Measurements from ENCODE around the gene PRCP.
"Not testable (repeated sequence)": the region's sequence is repeated elsewhere in the genome, so short reads cannot be mapped to it uniquely, and the experiment has no call there.

PRCP gene

DNA sequence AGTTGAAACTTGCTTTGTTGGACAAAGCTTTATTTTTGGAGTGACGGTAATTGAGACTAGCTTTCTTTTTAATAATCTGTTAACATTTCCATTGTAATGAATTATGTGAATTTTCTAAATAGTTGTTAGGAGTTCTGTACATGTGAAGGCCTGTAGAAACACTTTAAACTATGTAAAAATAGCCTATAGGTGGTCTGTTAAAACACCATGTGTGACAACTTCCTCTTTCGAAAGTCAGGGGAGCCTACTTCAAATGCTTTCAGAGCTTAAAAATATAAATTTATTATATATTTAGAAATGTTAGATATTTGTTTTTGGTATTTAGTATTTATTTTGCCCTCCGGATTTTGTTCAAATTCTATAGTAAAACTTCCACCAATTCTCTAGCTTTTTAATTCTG lies 30.0 kb upstream of the PRCP start:
- H3K27ac ChIP-seq (ENCODE audit: low read length) = no peak overlapping the region
- H3K9ac ChIP-seq (ENCODE audit: low read depth, low read length) = no peak overlapping the region
- no peaks in the 10 kb centered on the region for H3K27me3 ChIP-seq (ENCODE audit: insufficient read depth, low read length)
- no peak overlapping the region for H3K4me3 ChIP-seq (ENCODE audit: low read length)
- H3K36me3 ChIP-seq (ENCODE audit: insufficient read depth, low read depth, low read length) = peaks cover 59% of the 10 kb centered on the region
- H3K9me3 ChIP-seq (ENCODE audit: insufficient read depth, low read depth, low read length) = no peaks in the 10 kb centered on the region
- no peaks in the 10 kb centered on the region for H3K4me1 ChIP-seq (ENCODE audit: insufficient read depth, low read length)

DNA sequence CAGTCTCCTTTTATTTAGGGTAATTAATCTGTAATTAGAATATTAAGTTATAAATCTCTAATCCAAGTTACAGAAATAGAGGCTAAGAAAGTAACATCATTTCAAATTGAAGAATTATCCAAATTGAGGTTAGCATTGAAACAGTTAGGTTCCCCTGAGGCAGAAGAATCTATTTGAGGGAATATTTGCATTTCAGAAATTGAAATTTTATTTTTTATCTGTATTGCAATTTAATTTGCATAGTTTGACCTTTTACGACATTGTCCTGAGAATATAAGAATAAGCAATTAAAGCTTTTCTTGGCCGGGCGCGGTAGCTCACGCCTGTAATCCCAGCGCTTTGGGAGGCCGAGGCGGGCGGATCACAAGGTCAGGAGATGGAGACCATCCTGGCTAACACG lies 28.9 kb upstream of the PRCP start:
- Histone ChIP-seq H3K36me3 (ENCODE audit: insufficient read depth, low read depth, low read length) (peaks cover 58% of the 10 kb centered on the region), H3K4me3 (ENCODE audit: low read length) (no peak overlapping the region), H3K27me3 (ENCODE audit: insufficient read depth, low read length) (no peaks in the 10 kb centered on the region), H3K27ac (ENCODE audit: low read length) (no peak overlapping the region), H3K9ac (ENCODE audit: low read depth, low read length) (no peak overlapping the region), H3K9me3 (ENCODE audit: insufficient read depth, low read depth, low read length) (no peaks in the 10 kb centered on the region), H3K4me1 (ENCODE audit: insufficient read depth, low read length) (no peaks in the 10 kb centered on the region)

DNA sequence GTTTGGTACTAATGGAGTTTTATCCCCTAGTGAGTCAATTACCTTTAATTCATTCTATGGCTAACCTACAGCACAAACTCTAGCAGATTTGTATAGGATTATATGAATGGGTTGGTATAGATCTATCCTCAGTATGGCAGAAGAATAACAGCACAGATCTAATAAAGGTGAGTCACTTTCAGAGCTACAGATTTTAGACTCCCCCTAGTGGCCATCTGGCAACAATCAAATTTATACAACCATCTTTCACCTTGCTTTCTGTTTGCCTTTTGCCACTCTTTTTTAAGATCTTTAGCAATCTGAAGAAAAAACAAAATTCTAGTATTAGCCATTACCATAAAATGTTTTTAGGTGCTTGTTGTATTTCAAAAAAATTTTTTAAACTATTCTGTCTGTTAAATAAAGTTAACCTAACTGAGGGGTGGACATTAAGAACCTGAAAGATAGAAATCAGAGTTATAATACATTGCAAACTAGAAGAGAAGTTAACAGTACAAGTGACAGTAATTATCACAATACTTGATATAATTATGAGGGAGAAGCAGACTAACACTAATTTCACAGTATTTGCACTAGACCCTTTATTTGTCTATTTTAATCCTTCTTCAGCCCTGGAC lies 27.1 kb upstream of the PRCP start:
- no peaks in the 10 kb centered on the region for H3K9me3 ChIP-seq (ENCODE audit: insufficient read depth, low read depth, low read length)
- H3K36me3 ChIP-seq (ENCODE audit: insufficient read depth, low read depth, low read length) = peaks cover 46% of the 10 kb centered on the region
- no peaks in the 10 kb centered on the region for H3K27me3 ChIP-seq (ENCODE audit: insufficient read depth, low read length)
- no peak overlapping the region for H3K27ac ChIP-seq (ENCODE audit: low read length)
- no peak overlapping the region for H3K4me3 ChIP-seq (ENCODE audit: low read length)
- no peak overlapping the region for H3K9ac ChIP-seq (ENCODE audit: low read depth, low read length)
- no peaks in the 10 kb centered on the region for H3K4me1 ChIP-seq (ENCODE audit: insufficient read depth, low read length)

DNA sequence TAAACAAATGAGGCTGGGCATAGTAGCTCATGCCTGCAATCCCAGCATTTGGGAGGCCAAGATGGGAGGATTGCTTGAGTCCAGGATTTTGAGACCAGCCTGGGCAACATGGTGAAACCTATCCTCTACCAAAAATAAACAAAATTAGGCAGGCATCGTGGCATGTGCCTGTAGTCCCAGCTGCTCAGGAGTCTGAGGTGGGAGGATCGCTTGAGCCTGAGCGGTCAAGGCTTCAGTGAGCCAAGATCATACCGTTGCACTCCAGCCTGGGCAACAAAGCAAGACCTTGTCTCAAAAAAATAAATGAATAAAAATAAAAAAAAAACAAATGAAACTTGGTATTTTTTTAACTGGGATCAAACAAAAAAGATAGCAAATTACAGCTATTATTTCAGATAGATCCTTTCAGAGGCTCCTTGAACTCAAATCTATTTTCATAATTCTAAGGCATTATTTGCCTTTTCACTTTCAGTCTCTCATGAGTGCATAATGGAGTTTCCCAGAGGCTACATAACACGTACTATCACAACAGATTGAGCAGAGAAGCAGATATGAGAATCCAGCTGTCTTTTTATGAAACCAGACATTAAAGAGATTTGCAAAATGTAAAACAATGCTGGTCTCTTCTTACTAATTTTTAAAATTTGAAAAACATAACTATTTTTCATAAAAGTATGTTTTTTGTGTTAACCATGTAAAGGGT lies 24.4 kb upstream of the PRCP start:
- Histone ChIP-seq H3K9me3 (ENCODE audit: insufficient read depth, low read depth, low read length) (no peaks in the 10 kb centered on the region), H3K9ac (ENCODE audit: low read depth, low read length) (no peak overlapping the region), H3K4me1 (ENCODE audit: insufficient read depth, low read length) (no peaks in the 10 kb centered on the region), H3K4me3 (ENCODE audit: low read length) (no peak overlapping the region), H3K36me3 (ENCODE audit: insufficient read depth, low read depth, low read length) (peaks cover 26% of the 10 kb centered on the region; the same call in 1 of the 2 replicates), H3K27ac (ENCODE audit: low read length) (no peak overlapping the region), H3K27me3 (ENCODE audit: insufficient read depth, low read length) (no peaks in the 10 kb centered on the region)

DNA sequence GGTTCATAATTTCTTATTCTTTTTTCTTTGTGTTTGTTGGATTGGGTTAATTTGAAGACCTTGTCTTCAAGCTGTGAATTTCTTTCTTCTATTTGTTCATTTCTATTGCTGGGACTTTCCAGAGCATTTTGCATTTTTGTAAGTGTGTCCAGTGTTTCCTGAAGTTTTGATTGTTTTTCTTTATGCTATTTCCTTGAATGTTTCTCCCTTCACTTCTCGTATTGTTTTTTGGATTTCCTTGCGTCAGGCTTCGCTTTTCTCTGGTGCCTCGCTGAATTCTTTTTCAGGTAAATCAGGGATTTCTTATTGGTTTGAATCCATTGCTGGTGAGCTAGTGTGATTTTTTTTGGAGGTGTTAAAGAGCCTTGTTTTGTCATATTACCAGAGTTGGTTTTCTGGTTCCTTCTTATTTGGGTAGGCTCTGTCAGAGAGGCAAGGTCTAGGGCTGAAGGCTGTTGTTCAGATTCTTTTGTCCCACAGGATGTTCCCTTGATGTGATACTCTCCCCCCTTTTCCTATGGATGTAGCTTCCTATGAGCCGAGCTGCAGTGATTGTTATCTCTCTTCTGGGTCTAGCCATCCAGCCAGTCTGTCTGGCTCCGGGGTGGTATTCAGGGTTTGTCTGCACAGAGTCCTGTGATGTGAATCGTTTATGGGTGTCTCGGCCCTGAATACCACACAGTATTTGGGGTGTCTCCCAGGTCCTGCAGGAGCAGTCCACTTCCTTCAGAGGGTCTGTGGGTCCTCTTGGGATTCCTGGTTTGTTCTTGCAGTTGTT lies 22.4 kb upstream of the PRCP start:
- H3K27me3 ChIP-seq (ENCODE audit: insufficient read depth, low read length); H3K4me1 ChIP-seq (ENCODE audit: insufficient read depth, low read length); H3K9ac ChIP-seq (ENCODE audit: low read depth, low read length); H3K4me3 ChIP-seq (ENCODE audit: low read length); H3K27ac ChIP-seq (ENCODE audit: low read length); H3K9me3 ChIP-seq (ENCODE audit: insufficient read depth, low read depth, low read length): not testable (repeated sequence)
- H3K36me3 ChIP-seq (ENCODE audit: insufficient read depth, low read depth, low read length) = peaks cover 33% of the 10 kb centered on the region

DNA sequence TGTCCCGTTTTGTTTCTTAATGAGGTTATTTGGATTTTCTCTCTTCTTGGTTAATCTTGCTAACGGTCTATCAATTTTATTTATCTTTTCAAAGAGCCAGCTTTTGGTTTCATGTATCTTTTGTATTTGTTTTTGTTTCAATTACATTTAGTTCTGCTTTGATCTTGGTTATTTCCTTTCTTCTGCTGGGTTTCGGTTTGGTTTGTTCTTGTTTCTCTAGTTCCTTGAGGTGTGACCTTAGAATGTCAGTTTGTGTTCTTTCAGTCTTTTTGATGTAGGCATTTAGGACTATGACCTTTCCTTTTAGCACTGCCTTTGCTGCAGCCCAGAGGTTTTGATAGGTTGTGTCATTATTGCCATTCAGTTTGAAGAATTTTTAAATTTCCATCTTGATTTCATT lies 20.0 kb upstream of the PRCP start:
- peaks cover 52% of the 10 kb centered on the region for H3K36me3 ChIP-seq (ENCODE audit: insufficient read depth, low read depth, low read length)
- H3K9ac ChIP-seq (ENCODE audit: low read depth, low read length); H3K4me3 ChIP-seq (ENCODE audit: low read length); H3K9me3 ChIP-seq (ENCODE audit: insufficient read depth, low read depth, low read length); H3K4me1 ChIP-seq (ENCODE audit: insufficient read depth, low read length); H3K27me3 ChIP-seq (ENCODE audit: insufficient read depth, low read length); H3K27ac ChIP-seq (ENCODE audit: low read length): not testable (repeated sequence)

DNA sequence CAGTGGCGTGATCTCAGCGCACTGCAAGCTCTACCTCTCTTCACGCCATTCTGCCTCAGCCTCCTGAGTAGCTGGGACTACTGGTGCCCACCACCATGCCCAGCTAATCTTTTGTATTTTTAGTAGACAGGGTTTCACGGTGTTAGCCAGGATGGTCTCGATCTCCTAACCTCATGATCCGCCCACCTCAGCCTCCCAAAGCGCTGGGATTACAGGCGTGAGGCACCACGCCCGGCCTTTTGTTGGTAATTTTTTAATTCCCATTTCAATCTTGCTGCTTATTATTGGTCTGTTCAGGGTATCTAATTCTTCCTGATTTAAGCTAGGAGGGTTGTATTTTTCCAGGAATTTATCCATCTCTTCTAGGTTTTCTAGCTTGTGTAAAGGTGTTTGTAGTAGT lies 19.6 kb upstream of the PRCP start:
- H3K27me3 ChIP-seq (ENCODE audit: insufficient read depth, low read length); H3K9me3 ChIP-seq (ENCODE audit: insufficient read depth, low read depth, low read length); H3K9ac ChIP-seq (ENCODE audit: low read depth, low read length); H3K4me3 ChIP-seq (ENCODE audit: low read length); H3K27ac ChIP-seq (ENCODE audit: low read length); H3K4me1 ChIP-seq (ENCODE audit: insufficient read depth, low read length): not testable (repeated sequence)
- peaks cover 52% of the 10 kb centered on the region for H3K36me3 ChIP-seq (ENCODE audit: insufficient read depth, low read depth, low read length)

DNA sequence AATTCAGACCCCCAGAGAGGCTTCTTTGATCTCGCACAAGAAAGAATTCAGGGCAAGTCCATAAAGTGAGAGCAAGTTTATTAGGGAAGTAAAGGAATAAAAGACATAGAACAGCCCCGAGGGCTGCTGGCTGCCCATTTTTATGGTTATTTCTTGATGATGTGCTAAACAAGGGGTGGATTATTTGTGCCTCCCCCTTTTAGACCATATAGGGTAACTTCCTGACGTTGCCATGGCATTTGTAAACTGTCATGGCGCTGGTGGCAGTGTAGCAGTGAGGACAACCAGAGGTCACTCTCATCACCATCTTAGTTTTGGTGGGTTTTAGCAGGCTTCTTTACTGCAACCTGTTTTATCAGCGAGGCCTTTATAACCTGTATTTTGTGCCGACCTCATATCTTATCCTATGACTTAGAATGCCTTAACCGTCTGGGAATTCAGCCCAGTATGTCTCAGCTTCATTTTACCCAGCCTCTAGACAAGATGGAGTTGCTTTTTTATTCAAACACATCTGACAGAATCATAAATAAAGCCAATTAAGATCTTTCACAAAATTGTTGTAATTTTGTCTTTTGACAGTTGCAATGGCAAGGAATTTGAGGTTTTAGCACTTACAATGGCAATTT lies 8.9 kb upstream of the PRCP start:
- peaks cover 26% of the 10 kb centered on the region for H3K4me1 ChIP-seq (ENCODE audit: insufficient read depth, low read length)
- H3K27me3 ChIP-seq (ENCODE audit: insufficient read depth, low read length) = no peaks in the 10 kb centered on the region
- peaks cover 12% of the 10 kb centered on the region for H3K9me3 ChIP-seq (ENCODE audit: insufficient read depth, low read depth, low read length)
- peaks cover 31% of the 10 kb centered on the region for H3K36me3 ChIP-seq (ENCODE audit: insufficient read depth, low read depth, low read length)
- H3K9ac ChIP-seq (ENCODE audit: low read depth, low read length) = peak overlapping the region; percentile 32; the same call in 1 of the 2 replicates
- H3K27ac ChIP-seq (ENCODE audit: low read length) = peak overlapping the region; percentile 72
- peak overlapping the region; percentile 24 for H3K4me3 ChIP-seq (ENCODE audit: low read length)

DNA sequence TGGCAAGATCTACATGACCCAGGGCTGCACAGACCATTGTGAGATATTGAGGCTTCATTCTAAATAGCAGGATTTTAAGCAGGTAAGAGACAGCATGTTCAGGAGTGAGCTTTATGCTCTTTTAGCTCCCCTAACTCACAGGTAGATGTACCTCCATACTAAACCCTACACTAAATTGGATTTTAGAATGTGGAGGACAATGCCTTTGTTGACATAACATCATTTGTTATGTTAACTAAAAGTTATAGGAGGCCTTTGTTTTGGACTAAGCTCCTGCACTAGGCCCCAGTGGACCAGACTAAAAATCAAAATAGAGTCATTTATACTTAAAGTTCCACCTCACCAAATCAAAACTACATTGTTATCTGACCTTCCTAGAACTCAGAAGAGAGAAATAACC lies 8.1 kb upstream of the PRCP start:
- Histone ChIP-seq H3K36me3 (ENCODE audit: insufficient read depth, low read depth, low read length) (peaks cover 23% of the 10 kb centered on the region), H3K9ac (ENCODE audit: low read depth, low read length) (peak overlapping the region; percentile 32; the same call in 1 of the 2 replicates), H3K27me3 (ENCODE audit: insufficient read depth, low read length) (no peaks in the 10 kb centered on the region), H3K4me1 (ENCODE audit: insufficient read depth, low read length) (peaks cover 26% of the 10 kb centered on the region), H3K4me3 (ENCODE audit: low read length) (peak overlapping the region; percentile 24), H3K9me3 (ENCODE audit: insufficient read depth, low read depth, low read length) (peaks cover 12% of the 10 kb centered on the region), H3K27ac (ENCODE audit: low read length) (no peak overlapping the region)

DNA sequence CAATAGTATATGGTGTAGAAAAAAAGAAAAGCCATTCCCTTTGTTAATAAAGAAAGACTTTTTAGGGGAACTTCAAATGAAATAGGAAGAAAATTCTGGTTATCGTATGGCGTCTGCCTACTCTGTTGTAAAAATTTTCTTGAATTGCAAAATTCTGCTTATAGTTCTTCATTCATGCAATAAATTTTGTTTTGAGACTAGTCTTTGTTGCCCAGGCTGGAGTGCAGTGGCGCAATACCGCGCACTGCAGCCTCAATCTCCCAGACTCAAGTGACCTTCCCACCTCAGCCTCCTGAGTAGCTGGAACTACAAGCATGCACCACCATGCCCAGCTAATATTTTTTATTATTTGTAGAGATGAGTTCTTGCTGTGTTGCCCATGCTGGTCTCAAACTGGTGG lies 7.1 kb upstream of the PRCP start:
- H3K9me3 ChIP-seq (ENCODE audit: insufficient read depth, low read depth, low read length) = peaks cover 12% of the 10 kb centered on the region
- peaks cover 14% of the 10 kb centered on the region for H3K36me3 ChIP-seq (ENCODE audit: insufficient read depth, low read depth, low read length)
- no peaks in the 10 kb centered on the region for H3K27me3 ChIP-seq (ENCODE audit: insufficient read depth, low read length)
- H3K4me3 ChIP-seq (ENCODE audit: low read length) = no peak overlapping the region
- H3K9ac ChIP-seq (ENCODE audit: low read depth, low read length) = no peak overlapping the region
- no peak overlapping the region for H3K27ac ChIP-seq (ENCODE audit: low read length)
- H3K4me1 ChIP-seq (ENCODE audit: insufficient read depth, low read length) = peaks cover 27% of the 10 kb centered on the region

DNA sequence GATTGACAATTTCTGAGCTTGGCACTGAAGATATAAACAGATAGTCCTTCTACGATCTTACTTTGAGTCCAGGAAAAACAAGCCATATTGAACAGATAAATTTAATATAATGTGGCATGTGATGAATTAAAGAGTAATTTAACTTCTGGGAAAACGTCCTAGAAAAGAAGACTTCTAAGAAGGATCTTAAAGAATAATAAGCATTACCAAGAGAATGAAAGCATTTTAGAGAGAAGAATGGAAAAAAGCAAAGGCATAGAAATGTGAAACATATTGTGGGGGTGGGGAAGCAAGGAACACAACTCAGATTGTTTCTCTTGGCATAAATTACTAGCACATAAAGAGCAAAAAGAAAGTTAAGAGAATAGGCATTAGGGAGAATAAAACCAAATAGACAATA lies 6.7 kb upstream of the PRCP start:
- Histone ChIP-seq H3K27ac (ENCODE audit: low read length) (no peak overlapping the region), H3K4me1 (ENCODE audit: insufficient read depth, low read length) (peaks cover 29% of the 10 kb centered on the region)

More for the DNA sequence above, 6.7 kb upstream of the PRCP start:
- no peak overlapping the region for H3K9ac ChIP-seq (ENCODE audit: low read depth, low read length)
- H3K9me3 ChIP-seq (ENCODE audit: insufficient read depth, low read depth, low read length) = peaks cover 11% of the 10 kb centered on the region
- no peaks in the 10 kb centered on the region for H3K27me3 ChIP-seq (ENCODE audit: insufficient read depth, low read length)
- H3K4me3 ChIP-seq (ENCODE audit: low read length) = no peak overlapping the region
- peaks cover 10% of the 10 kb centered on the region for H3K36me3 ChIP-seq (ENCODE audit: insufficient read depth, low read depth, low read length)
